Muscle layer of duodenum (tissue), 2 donors: ENCODE data around the gene SAMM50.

ENCODE experiments used
- H3K27ac ChIP-seq: one replicate; pipeline ENCODE4 v1.7.0; 2013; ENCODE audit warnings: mild to moderate bottlenecking, low read length
- H3K27me3 ChIP-seq: one replicate; pipeline ENCODE4 v1.7.0; 2013; ENCODE audit warnings: low read depth, mild to moderate bottlenecking, control low read depth, low read length
- H3K36me3 ChIP-seq, 2 donors: one replicate each; pipeline ENCODE4 v1.7.0; 2013; ENCODE audit warnings: low read length in 2 of 2, control low read depth in 1 of 2, mild to moderate bottlenecking in 1 of 2; ENCODE audit not compliant: insufficient read depth in 2 of 2, control insufficient read depth in 1 of 2
- H3K4me1 ChIP-seq, 2 donors: one replicate each; pipeline ENCODE4 v1.7.0; 2013; ENCODE audit warnings: low read length in 2 of 2, mild to moderate bottlenecking in 2 of 2, control low read depth in 1 of 2, moderate library complexity in 1 of 2; ENCODE audit not compliant: insufficient read depth in 2 of 2, control insufficient read depth in 1 of 2
- H3K4me3 ChIP-seq, 2 donors: one replicate each; pipeline ENCODE4 v1.7.0; 2013; ENCODE audit warnings: low read length in 2 of 2, low read depth in 1 of 2, mild to moderate bottlenecking in 1 of 2
- H3K9me3 ChIP-seq, 2 donors: one replicate each; pipeline ENCODE4 v1.7.0; 2013; ENCODE audit warnings: low read length in 2 of 2, control low read depth in 1 of 2, mild to moderate bottlenecking in 1 of 2; ENCODE audit not compliant: control insufficient read depth in 1 of 2
- donor health status: healthy.

The SAMM50 gene

DNA sequence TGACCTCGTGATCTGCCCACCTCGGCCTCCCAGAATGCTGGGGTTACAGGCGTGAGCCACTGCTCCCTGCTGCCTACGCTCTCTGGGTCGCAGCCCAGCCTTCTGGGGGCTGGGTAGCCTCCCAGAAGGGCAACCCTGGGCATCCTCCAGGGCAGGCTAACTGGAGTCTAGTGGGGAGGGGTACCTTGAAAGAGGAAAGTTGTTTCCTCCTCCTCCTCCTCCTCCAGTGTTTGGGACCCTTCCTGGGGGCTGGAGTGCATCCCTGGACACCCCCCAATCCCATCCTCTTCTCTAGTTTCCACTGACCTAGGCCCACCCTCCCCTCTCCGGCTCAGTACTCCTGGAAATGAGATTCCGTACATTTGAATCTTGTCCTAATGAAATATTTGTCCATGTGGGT is 30.4 kb upstream of the SAMM50 start:
- H3K27ac ChIP-seq = no peak overlapping the region
- H3K27me3 ChIP-seq = no peaks in the 10 kb centered on the region
- no peak overlapping the region for H3K4me3 ChIP-seq

DNA sequence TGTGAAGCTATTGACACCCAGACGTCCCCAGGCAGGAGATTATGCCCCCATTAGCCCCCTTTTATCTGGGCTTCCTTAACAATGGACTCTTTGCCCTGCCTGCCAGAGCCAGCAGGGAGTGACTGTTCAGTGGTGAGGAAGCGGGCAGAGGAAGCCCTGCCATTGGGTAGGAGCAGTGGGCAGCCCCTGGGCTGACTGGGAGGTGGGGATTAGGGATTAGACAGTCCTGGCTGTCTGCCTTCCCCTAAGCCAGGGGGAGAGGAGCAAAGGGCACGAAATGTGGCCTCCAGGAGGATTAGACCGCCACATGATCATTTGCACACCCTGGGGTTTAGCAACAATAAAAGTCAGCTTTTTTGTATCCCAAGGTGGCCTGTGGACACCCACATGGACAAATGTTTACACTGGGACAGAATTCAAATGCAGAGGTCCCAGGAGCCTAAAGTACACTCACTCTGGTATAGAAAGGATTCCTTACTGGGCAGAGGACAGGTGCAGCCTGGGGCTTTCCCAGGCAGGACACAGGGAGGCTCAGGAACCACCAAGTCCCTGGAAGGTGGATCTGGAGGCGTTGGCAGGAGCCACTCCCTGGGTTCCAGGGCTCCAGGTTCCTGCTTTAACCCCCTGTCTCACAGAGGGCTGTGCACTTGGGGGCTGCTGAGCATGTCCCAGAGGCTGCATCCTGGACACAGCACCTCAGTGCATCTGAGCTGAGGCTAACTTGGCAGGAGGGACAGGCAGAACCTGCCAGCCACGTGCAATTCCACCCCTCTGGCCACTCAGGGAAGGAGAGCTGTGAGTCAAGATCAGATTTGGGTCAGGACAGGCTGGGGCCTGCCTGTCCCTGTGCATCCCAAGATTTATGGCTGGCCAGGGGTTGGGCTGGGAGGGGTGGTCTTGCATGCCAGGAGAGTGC is 29.6 kb upstream of the SAMM50 start:
- Histone ChIP-seq H3K9me3 (no peaks in the 10 kb centered on the region), H3K27ac (no peak overlapping the region), H3K27me3 (no peaks in the 10 kb centered on the region), H3K4me1 (no peaks in the 10 kb centered on the region), H3K4me3 (no peak overlapping the region), H3K36me3 (no peaks in the 10 kb centered on the region)

More for the DNA sequence above, 30.4 kb upstream of the SAMM50 start:
- Histone ChIP-seq H3K4me1 (no peaks in the 10 kb centered on the region), H3K9me3 (no peaks in the 10 kb centered on the region), H3K36me3 (no peaks in the 10 kb centered on the region)

DNA sequence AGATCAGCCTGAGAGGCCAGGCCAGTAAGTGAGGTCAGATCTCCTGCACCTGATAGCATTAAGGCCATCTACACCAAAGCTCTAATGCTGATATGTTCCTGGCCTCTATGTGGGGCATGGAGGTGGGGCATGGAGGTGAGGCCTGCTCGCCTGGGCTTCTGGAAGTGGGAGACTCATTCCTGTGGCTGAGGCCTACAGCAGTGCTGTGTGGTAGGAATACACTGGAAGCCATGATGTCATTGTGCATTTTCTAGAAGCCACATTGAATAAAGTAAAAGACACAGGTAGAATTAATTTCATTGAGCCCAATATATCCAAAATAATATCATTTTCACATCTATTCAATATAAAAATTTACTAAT is 28.9 kb upstream of the SAMM50 start:
- no peak overlapping the region for H3K27ac ChIP-seq
- H3K4me3 ChIP-seq = no peak overlapping the region
- H3K4me1 ChIP-seq = no peaks in the 10 kb centered on the region
- H3K9me3 ChIP-seq = no peaks in the 10 kb centered on the region
- no peaks in the 10 kb centered on the region for H3K27me3 ChIP-seq
- no peaks in the 10 kb centered on the region for H3K36me3 ChIP-seq

DNA sequence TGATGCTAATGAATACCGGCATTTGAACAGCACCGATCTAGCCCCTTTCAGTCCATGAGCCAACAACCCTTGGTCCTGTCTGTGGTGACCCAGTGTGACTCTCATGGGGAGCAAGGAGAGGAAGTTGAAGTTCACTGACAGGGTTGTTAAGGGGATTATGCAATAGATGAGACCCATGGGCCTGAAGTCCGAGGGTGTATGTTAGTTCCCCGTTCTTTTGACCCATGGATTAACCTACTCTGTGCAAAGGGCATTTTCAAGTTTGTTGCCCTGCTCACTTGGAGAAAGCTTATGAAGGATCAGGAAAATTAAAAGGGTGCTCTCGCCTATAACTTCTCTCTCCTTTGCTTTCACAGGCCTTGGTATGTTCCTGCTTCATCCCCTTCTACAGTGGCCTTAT is 26.8 kb upstream of the SAMM50 start:
- H3K9me3 ChIP-seq = no peaks in the 10 kb centered on the region
- no peak overlapping the region for H3K4me3 ChIP-seq
- H3K27me3 ChIP-seq = no peaks in the 10 kb centered on the region
- no peaks in the 10 kb centered on the region for H3K36me3 ChIP-seq
- no peaks in the 10 kb centered on the region for H3K4me1 ChIP-seq
- H3K27ac ChIP-seq = no peak overlapping the region

DNA sequence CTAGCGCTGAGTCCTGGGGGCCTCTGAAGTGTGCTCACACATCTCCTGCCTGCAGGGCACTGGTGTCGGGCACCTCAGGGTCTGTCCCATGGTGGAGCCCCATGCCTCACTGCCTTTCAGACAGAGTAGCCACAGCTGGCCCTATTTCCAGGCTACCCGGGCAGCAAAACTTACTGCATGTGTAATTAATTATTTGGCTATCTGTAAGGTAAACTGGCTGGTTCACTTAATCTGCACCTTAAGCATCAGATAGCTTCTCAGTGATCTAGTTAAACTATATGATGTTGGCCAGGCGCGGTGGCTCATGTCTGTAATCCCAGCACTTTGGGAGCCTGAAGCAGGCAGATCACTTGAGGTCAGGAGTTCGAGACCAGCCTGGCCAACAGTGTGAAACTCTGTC is 26.3 kb upstream of the SAMM50 start:
- Histone ChIP-seq H3K4me3 (no peak overlapping the region), H3K27me3 (no peaks in the 10 kb centered on the region), H3K4me1 (no peaks in the 10 kb centered on the region), H3K27ac (no peak overlapping the region), H3K9me3 (no peaks in the 10 kb centered on the region), H3K36me3 (no peaks in the 10 kb centered on the region)

DNA sequence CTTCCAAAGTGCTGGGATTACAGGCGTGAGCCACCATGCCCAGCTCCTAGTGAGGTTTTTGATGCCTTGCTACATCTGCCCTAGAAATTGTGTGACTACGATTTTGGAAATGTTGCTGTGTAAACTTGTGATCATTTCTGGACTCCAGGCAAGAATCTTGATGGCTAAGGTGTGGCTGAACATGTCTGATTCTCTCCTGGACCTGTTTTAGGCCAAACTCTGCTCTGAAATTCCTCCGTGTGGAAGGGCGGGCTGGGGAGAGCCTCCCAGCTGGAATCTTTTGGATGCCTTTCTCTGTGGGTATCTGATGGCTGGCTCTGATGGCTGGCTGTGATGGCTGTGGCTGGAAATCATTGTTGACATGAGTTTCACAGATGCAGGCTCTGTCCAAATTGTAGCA is 23.5 kb upstream of the SAMM50 start:
- H3K27ac ChIP-seq = no peak overlapping the region
- H3K4me3 ChIP-seq = no peak overlapping the region
- no peaks in the 10 kb centered on the region for H3K27me3 ChIP-seq
- H3K9me3 ChIP-seq = no peaks in the 10 kb centered on the region
- H3K4me1 ChIP-seq = no peaks in the 10 kb centered on the region
- no peaks in the 10 kb centered on the region for H3K36me3 ChIP-seq

DNA sequence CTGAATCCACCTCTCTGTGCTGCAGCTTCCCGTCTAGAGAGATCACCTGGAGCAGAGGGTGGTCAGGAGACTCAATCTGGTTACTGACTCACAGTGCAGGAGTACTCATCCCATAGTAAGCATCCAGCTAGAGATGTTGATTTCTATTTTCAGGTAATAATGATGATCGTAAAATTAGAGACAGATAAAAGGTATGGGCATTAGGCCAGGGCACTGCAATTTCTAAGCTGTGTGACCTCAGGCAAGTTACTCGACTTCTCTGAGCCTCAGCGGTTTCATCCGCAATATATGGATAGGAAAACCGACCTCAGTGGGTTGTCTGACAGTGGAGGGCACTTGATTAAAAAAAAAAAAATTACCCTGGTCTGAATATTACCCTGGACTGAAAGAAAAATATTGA is 13.8 kb upstream of the SAMM50 start:
- Histone ChIP-seq H3K27me3 (no peaks in the 10 kb centered on the region), H3K4me3 (no peak overlapping the region), H3K9me3 (peaks cover 0 to 9% of the 10 kb centered on the region in 2 donors), H3K27ac (no peak overlapping the region), H3K4me1 (no peaks in the 10 kb centered on the region), H3K36me3 (no peaks in the 10 kb centered on the region)

DNA sequence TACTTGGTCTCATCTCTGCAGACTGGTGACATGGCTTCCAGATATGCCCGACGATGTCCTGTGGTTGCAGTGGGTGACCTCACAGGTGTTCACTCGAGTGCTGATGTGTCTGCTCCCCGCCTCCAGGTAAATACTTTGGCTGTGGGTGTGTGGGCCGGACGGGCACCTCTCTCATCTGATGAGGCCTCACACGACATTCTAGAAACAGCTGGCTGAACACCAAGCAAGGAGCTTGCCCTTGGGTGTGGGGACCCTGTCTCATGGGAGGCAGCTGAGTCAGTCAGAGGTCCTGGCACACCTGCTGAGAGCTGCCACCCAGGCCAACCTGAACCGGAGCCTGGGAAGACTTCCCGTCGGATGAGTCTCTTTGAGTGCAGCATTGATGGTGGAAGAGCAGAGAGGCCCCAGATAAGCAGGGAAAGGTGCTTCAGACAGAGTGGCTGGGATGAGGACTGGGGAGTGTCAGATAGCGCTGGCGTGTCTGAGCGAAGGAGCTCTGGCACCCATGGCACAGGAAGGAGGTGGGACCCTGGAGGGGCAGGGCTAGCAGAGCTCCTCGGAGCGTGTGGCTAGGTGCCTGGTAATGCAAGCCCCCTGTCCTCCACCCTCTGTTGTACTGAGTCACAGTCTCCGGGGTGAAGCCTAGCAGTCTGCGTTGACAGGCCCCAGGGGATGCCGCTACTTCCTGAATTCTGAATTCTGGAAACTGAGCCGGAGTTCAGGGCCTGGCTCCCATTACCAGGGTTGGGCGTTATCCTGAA is 10.4 kb upstream of the SAMM50 start:
- peaks cover 0 to 9% of the 10 kb centered on the region in 2 donors for H3K9me3 ChIP-seq
- no peaks in the 10 kb centered on the region for H3K4me1 ChIP-seq
- no peaks in the 10 kb centered on the region for H3K36me3 ChIP-seq

DNA sequence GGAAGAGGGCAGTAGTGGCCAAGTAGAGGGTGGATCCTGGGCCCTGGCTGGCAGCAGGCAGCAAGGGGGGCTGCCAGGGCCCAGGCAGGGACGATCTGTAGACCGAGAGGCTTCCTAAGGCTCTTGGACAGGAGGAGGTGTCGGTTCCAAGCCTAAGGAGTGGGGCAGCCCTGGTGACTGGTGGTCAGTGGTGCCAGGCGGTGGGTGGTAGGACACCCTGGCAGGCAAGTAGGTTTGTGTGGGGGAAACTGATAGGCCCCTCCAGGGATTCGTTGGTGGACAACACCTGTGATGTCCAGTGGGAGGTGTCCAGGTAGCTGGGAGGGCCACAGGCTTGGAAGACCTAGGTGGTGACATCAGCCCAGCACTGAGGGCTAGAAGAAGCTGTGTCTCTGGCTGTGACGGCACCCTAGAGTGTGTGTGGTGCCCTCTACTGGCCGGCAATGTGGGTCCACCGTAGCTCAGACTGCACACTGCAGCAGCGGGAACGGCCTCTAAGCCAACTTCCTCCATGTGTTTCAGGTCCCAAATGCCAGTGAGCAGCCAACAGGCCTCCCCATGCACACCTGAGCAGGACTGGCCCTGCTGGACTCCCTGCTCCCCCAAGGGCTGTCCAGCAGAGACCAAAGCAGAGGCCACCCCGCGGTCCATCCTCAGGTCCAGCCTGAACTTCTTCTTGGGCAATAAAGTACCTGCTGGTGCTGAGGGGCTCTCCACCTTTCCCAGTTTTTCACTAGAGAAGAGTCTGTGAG is 9.4 kb upstream of the SAMM50 start:
- Histone ChIP-seq H3K36me3 (no peaks in the 10 kb centered on the region), H3K4me3 (no peak overlapping the region), H3K4me1 (no peaks in the 10 kb centered on the region), H3K9me3 (peaks cover 0 to 9% of the 10 kb centered on the region in 2 donors), H3K27me3 (no peaks in the 10 kb centered on the region), H3K27ac (no peak overlapping the region)

More for the DNA sequence above, 10.4 kb upstream of the SAMM50 start:
- Histone ChIP-seq H3K27me3 (no peaks in the 10 kb centered on the region), H3K4me3 (no peak overlapping the region), H3K27ac (no peak overlapping the region)

DNA sequence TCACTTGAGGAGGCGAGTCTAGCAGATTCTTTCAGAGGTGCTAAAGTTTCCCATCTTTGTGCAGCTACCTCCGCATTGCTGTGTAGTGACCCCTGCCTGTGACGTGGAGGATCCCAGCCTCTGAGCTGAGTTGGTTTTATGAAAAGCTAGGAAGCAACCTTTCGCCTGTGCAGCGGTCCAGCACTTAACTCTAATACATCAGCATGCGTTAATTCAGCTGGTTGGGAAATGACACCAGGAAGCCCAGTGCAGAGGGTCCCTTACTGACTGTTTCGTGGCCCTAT is 8.9 kb upstream of the SAMM50 start:
- no peak overlapping the region for H3K4me3 ChIP-seq
- no peaks in the 10 kb centered on the region for H3K36me3 ChIP-seq
- no peaks in the 10 kb centered on the region for H3K4me1 ChIP-seq
- no peaks in the 10 kb centered on the region for H3K27me3 ChIP-seq
- no peak overlapping the region for H3K27ac ChIP-seq
- peaks cover 0 to 9% of the 10 kb centered on the region in 2 donors for H3K9me3 ChIP-seq

DNA sequence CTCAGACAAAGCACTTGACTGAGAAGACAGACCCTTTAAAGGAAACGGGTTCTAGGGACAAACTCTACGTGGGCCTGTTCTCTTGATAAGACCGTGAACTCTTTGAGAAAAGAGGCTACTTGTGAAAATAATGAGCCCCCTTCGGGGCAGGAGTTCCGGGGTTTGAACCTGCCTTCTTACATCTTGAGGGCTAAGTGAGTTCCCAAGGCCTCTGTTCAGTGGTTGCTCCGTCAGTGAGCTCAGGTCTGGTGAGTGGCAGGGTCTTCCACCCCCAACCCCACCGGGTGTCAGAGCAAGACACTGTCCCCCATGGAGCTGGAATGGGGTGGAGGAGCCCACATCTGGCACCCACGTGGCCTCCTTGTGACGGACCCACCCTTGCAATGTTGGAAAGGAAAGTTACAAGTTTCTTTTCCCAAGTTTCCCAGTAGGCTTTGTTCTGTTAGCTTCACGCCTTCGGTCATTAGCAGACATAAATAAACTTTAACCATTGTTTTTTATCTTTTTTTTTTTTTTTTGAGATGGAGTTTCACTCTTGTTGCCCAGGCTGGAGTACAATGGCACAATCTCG is 6.3 kb upstream of the SAMM50 start:
- Histone ChIP-seq H3K9me3 (no peaks in the 10 kb centered on the region), H3K27ac (no peak overlapping the region), H3K36me3 (no peaks in the 10 kb centered on the region), H3K27me3 (no peaks in the 10 kb centered on the region), H3K4me3 (no peak overlapping the region), H3K4me1 (no peaks in the 10 kb centered on the region)
